Right renal cortex interstitium (tissue), 3 donors: ENCODE results near the gene SLC9A4. TPM values are rescaled to one million over a fixed set of nuclear protein-coding genes. Genes with fewer than 3 reads are reported as not detected.
"Not testable (repeated sequence)": the region's sequence is repeated elsewhere in the genome, so short reads cannot be mapped to it uniquely, and the experiment has no call there.

Source experiments
- DNase-seq, 3 donors: peaks; one replicate each; pipeline ENCODE4 v3.0.0-alpha.2; 2013; ENCODE audit warnings: low read depth in 3 of 3, low spot score in 2 of 3
- polyA plus RNA-seq, 3 donors: library from polyadenylated mRNA; unstranded; fragments of 120-200 nt; gene quantifications; one replicate each; pipeline ENCODE4 v1.2.1, GENCODE V29; 2013; ENCODE audit not compliant: insufficient read length in 3 of 3

Gene SLC9A4
- polyA plus RNA-seq, 3 donors, result 6.1 to 8.5 (median 8.1) TPM

GRCh38 chr2:102538491-102538890 is 65.5 kb downstream of the SLC9A4 start:
- no peak for DNase-seq

- DNase-seq, result no peak
Observed at GRCh38 chr2:102540882-102541281, 67.9 kb downstream of the SLC9A4 start.

- no peak for DNase-seq
Observed at GRCh38 chr2:102544182-102544581, 71.2 kb downstream of the SLC9A4 start.

GRCh38 chr2:102547462-102547861 is 74.4 kb downstream of the SLC9A4 start:
- no peak for DNase-seq

GRCh38 chr2:102549027-102549426 is 76.0 kb downstream of the SLC9A4 start:
- DNase-seq, result no peak

- DNase-seq, result no peak
Observed at GRCh38 chr2:102550151-102550550, 77.1 kb downstream of the SLC9A4 start.

GRCh38 chr2:102551329-102552096 is 78.5 kb downstream of the SLC9A4 start:
- DNase-seq, result no peak

GRCh38 chr2:102553601-102554000 is 80.6 kb downstream of the SLC9A4 start:
- DNase-seq, result no peak

- DNase-seq, result no peak
Observed at GRCh38 chr2:102558463-102558862, 85.4 kb downstream of the SLC9A4 start.

- not testable (repeated sequence) for DNase-seq
Observed at GRCh38 chr2:102562542-102562941, 89.5 kb downstream of the SLC9A4 start.

GRCh38 chr2:102575888-102576287 is 102.9 kb downstream of the SLC9A4 start:
- no peak for DNase-seq

- DNase-seq, result no peak
Observed at GRCh38 chr2:102578376-102578775, 105.3 kb downstream of the SLC9A4 start.

- DNase-seq, result no peak
Observed at GRCh38 chr2:102581911-102582310, 108.9 kb downstream of the SLC9A4 start.

- DNase-seq, result no peak
Observed at GRCh38 chr2:102582845-102583244, 109.8 kb downstream of the SLC9A4 start.

Other genes with a start within 250 kb of the SLC9A4 start
- gene IL1RL1, start 161.7 kb upstream of the SLC9A4 start, polyA plus RNA-seq, result 1 to 10 TPM in 1 of 3 donors, under 1 TPM in 2; 0.54 to 1.8 (median 0.58) TPM
- gene IL18R1, start 117.4 kb upstream of the SLC9A4 start, polyA plus RNA-seq, result 1 to 10 TPM; 2.1 to 2.7 (median 2.5) TPM
- gene IL18RAP, start 50.1 kb upstream of the SLC9A4 start, polyA plus RNA-seq, result under 1 TPM; 0.22 to 0.44 (median 0.29) TPM
- 1 to 10 TPM; 5.7 to 7.4 (median 7.2) TPM for gene SLC9A2, start 146.3 kb downstream of the SLC9A4 start, polyA plus RNA-seq